ENCODE measurements around the gene IL1A. TPM values are rescaled to one million over a fixed set of nuclear protein-coding genes. Genes with fewer than 3 reads are reported as not detected.
A peak's percentile ranks its signal among the peaks of the same experiment; 100 is the strongest.

Gene IL1A
- total RNA-seq, 1 donor from 2014 or later = 82.7 TPM

- TF ChIP-seq CTCF (IDR thresholded peaks at IDR 0.05; ENCODE audit: insufficient read depth, low read length, severe bottlenecking) = no peak
- no peak for DNase-seq (ENCODE audit: low read depth)
- H3K4me3 ChIP-seq (ENCODE audit: low read depth, low read length) = no peak overlapping the region
- H3K36me3 ChIP-seq (ENCODE audit: control insufficient read depth, insufficient read depth, low read length) = peaks cover 11% of the 10 kb centered on the region
- no peaks in the 10 kb centered on the region for H3K27me3 ChIP-seq (ENCODE audit: control insufficient read depth, insufficient read depth, low read length)
- FAIRE-seq = no peak
Observed at GRCh38 chr2:112827604-112828185, 43.4 kb upstream of the IL1A start.

GRCh38 chr2:112827009-112827408 is 42.7 kb upstream of the IL1A start:
- DNase-seq (ENCODE audit: low read depth) (no peak), FAIRE-seq (no peak)
- TF ChIP-seq CTCF (IDR thresholded peaks at IDR 0.05; ENCODE audit: insufficient read depth, low read length, severe bottlenecking) = no peak
- H3K4me3 ChIP-seq (ENCODE audit: low read depth, low read length) = no peak overlapping the region
- H3K36me3 ChIP-seq (ENCODE audit: control insufficient read depth, insufficient read depth, low read length) = peaks cover 8% of the 10 kb centered on the region
- H3K27me3 ChIP-seq (ENCODE audit: control insufficient read depth, insufficient read depth, low read length) = no peaks in the 10 kb centered on the region

- Histone ChIP-seq H3K36me3 (ENCODE audit: control insufficient read depth, insufficient read depth, low read length) (no peaks in the 10 kb centered on the region), H3K27me3 (ENCODE audit: control insufficient read depth, insufficient read depth, low read length) (no peaks in the 10 kb centered on the region), H3K4me3 (ENCODE audit: low read depth, low read length) (no peak overlapping the region)
- TF ChIP-seq CTCF (IDR thresholded peaks at IDR 0.05; ENCODE audit: insufficient read depth, low read length, severe bottlenecking) = no peak
- no peak for FAIRE-seq
- DNase-seq (ENCODE audit: low read depth) = no peak
Observed at GRCh38 chr2:112825706-112826105, 41.4 kb upstream of the IL1A start.

- peak; percentile 38 for DNase-seq (ENCODE audit: low read depth)
- no peak for TF ChIP-seq CTCF (IDR thresholded peaks at IDR 0.05; ENCODE audit: insufficient read depth, low read length, severe bottlenecking)
- Histone ChIP-seq H3K36me3 (ENCODE audit: control insufficient read depth, insufficient read depth, low read length) (no peaks in the 10 kb centered on the region), H3K27me3 (ENCODE audit: control insufficient read depth, insufficient read depth, low read length) (no peaks in the 10 kb centered on the region), H3K4me3 (ENCODE audit: low read depth, low read length) (no peak overlapping the region)
- FAIRE-seq = no peak
Observed at GRCh38 chr2:112824694-112825085, 40.4 kb upstream of the IL1A start.

GRCh38 chr2:112821682-112822081 is 37.4 kb upstream of the IL1A start:
- H3K4me3 ChIP-seq (ENCODE audit: low read depth, low read length) = no peak overlapping the region
- no peaks in the 10 kb centered on the region for H3K36me3 ChIP-seq (ENCODE audit: control insufficient read depth, insufficient read depth, low read length)
- TF ChIP-seq CTCF (IDR thresholded peaks at IDR 0.05; ENCODE audit: insufficient read depth, low read length, severe bottlenecking) = no peak
- no peaks in the 10 kb centered on the region for H3K27me3 ChIP-seq (ENCODE audit: control insufficient read depth, insufficient read depth, low read length)
- FAIRE-seq (no peak), DNase-seq (ENCODE audit: low read depth) (no peak)

GRCh38 chr2:112821142-112821541 is 36.8 kb upstream of the IL1A start:
- Histone ChIP-seq H3K27me3 (ENCODE audit: control insufficient read depth, insufficient read depth, low read length) (no peaks in the 10 kb centered on the region), H3K36me3 (ENCODE audit: control insufficient read depth, insufficient read depth, low read length) (no peaks in the 10 kb centered on the region), H3K4me3 (ENCODE audit: low read depth, low read length) (no peak overlapping the region)
- DNase-seq (ENCODE audit: low read depth) = no peak
- TF ChIP-seq CTCF (IDR thresholded peaks at IDR 0.05; ENCODE audit: insufficient read depth, low read length, severe bottlenecking) = no peak
- no peak for FAIRE-seq

All from bronchial epithelial cell (primary cell).